HG02798 (cell line): Measurements from ENCODE around the gene GAS2.

ENCODE experiments used
- ATAC-seq: cut with Tn5 transposase; IDR thresholded peaks from one replicate; pipeline ENCODE4 v1.9.1; 2021; ENCODE audit warnings: mild to moderate bottlenecking; ENCODE audit not compliant: unreplicated experiment, poor library complexity

Gene GAS2

GRCh38 chr11:22780952-22781593 is 114.7 kb downstream of the GAS2 start:
- ATAC-seq: peak; percentile 83

DNA sequence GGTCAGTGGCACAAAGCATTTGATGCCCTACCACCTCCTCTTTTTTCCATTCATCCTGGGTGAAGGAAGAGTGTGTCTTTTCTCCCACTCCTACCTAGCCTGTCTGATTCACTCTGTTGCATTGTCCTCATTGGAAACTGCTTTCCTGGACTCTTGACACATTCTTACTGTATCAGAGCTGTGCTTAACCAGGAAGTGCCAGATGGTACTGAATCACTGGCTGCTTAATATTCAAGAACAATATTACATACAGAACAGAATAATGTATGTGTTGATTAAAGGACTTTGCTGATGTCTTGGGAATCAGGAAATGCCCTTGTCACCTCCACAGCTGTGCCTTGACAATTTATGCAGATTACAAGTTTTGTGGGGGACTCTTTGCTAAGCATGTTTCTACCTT is 118.8 kb downstream of the GAS2 start:
- no peak for ATAC-seq

- ATAC-seq: peak; percentile 92
Observed at GRCh38 chr11:22786475-22786874, 120.1 kb downstream of the GAS2 start.

DNA sequence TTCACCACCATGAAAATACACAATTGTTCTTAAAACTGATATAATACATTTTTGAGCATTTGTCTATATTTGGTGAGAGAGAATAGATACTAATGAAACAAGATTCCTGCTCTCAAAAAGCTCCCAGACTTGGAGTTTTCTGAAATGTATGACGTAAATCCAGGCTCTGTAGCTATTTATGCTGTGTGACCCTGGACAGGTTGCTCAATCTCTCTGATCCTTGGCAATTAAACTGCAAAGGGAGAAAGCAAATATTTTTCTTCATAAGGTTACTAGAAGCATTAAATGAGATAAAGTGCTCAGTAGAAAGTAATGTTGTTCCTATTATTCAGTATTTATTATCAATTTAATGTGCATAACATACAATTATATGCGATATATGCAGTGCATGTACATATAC is 120.6 kb downstream of the GAS2 start:
- no peak for ATAC-seq

DNA sequence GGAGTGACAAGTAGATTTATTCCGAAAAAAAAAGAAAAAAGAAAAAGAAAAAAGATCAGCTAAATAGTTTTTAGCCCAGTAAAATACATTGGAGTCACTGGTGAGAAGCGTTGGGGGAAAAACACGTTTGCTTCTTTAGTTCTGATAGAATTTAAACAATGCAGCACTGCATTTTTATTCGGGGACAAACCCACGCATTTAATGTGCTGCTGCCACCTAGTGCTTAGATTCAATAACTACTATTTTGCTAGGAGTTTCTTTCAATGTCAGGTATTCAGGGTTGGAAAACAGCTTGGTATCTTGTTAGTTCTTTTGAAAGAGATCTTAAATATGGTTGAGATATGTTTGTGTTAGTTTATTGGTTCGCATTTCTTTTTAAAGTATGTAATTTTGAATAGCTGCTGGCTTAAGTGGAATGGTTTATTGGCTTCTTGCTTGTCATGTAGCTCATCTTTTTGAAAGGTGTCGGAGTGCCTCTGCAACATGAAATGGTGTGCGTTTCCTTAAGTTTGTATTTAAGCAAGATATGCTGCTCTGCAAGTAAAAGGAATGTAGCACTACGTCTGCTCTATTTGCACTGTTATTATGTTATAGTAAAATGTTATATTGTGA is 121.2 kb downstream of the GAS2 start:
- ATAC-seq: peak; percentile 39

- ATAC-seq: no peak
Observed at GRCh38 chr11:22792497-22792896, 126.1 kb downstream of the GAS2 start.

- no peak for ATAC-seq
Observed at GRCh38 chr11:22795914-22796313, 129.5 kb downstream of the GAS2 start.

GRCh38 chr11:22797047-22797446 is 130.6 kb downstream of the GAS2 start:
- ATAC-seq: no peak

DNA sequence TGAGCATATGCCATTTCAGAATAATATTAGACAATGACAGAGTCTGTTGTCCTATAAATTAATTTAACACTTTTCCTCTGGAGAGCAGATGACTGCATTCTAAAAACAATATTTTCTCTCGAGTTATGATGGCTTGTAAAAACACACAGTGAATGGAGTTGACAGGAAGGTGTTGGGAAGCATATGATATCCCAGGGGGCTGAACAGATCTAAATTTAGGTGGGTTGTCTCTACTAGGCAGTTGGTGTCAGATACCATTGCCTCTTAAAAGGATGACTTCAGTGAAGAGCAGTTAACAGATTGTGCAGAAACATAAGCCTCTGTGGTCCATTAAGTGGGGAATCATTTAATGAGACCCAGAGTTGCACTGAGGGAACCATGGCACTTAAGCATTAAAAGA is 132.5 kb downstream of the GAS2 start:
- no peak for ATAC-seq

GRCh38 chr11:22800482-22800881 is 134.1 kb downstream of the GAS2 start:
- no peak for ATAC-seq

GRCh38 chr11:22802861-22803260 is 136.4 kb downstream of the GAS2 start:
- no peak for ATAC-seq

DNA sequence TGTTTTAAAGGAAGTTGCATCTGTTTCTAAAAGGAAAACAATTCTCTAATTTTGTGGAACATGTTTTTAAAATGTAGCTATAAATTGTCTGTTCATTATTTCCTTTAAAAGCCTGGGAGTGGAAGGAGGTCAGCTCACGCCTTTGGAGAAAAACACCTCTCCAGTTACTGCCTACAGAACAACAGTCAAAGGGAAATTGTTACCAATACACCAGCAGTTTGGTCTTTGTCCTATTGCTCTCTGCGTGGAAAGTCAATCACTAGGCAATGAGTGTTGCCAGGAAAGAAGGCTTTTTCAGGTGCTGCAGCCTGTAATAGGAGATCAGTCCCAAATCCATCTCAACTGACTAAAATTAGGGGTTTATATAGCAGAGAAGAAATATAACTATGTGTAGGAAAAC is 141.0 kb downstream of the GAS2 start:
- no peak for ATAC-seq

DNA sequence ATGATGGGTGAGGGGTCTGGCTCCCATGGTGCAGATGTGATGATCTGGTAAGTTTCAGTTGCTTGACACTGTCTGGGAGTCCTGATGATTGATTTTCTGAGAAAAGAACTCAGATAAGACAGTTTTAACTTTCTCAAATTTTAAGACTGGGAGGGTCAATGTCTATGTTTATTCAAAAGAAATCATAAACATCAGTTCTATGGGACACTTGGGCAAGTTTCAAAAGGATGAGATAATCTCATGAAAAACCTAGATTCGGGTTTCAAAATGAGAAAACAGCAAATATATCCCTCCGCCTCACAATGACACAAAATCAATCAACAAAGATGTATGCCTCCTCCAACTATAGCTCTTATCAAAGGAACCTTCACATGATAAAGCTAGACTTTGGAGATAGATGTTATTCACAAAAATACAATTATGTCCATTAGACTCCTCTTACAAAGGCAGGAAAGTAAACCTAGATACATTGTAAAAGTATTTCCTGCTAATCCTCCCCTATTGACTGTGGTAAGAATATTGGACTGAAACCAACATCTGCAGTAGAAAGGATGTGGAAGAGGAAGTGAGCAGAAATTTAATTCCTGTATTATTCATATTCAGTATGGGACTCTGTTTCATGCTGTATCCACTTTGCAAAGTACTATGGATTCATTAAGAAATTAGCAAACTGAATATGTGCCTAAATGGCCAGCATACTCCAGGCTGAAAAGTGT is 141.6 kb downstream of the GAS2 start:
- peak; percentile 90 for ATAC-seq

DNA sequence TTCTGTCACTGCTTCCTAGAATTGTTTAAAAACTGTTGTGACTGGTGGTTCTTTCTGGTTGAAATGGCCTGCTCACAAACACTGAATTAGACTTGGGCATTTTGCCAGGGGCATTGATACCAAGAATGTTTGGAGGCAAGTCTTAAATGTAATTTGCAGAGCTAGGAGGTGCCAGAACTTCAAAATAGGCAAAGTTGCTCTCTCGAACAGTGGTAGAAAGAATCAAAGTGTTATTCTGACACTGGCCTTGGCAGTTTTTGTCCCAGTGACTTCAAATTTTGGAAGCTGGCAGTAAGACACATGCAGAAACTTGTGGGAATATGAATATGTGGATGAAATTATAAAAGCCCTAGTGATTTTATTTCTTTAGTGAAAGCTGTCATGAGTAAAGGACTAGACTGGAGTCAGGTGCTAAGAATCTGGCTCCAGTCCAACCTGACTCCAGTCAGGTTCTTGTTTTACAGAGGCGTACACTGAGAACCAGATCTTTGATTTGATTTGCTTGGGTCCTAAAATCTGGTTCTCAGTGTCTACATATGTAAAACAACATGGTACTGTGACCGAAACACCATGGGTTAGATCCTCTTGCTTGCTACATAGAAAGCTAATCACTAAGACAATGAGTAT is 142.3 kb downstream of the GAS2 start:
- peak; percentile 29 for ATAC-seq

GRCh38 chr11:22809893-22810292 is 143.5 kb downstream of the GAS2 start:
- ATAC-seq: no peak

GRCh38 chr11:22822203-22822602 is 155.8 kb downstream of the GAS2 start:
- ATAC-seq: no peak

DNA sequence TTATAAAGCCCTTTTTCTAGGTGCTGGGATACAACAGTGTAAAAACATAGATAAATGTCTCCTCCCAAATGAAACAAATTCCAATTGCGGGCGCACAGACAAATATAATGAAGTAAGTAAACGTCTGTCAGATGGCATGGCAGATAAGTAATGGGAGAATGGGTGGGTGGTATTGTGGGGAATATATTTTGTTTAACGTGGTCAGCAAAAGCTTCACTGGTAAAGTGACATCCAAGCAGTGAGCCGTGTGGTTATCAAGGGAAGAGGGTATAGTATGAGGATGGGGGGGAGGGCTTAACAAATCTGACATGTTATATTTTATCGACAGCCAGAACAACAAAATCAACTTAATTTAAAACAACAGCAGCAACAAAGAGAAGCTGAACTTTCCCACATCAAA is 162.0 kb downstream of the GAS2 start:
- ATAC-seq: no peak

- ATAC-seq: peak; percentile 91
Observed at GRCh38 chr11:22829231-22830081, 163.0 kb downstream of the GAS2 start, which contains the start of gene SVIP. Gene SVIP (minus strand): TSS chr11:22829801. CDS start chr11:22829748, 53 bp downstream.

DNA sequence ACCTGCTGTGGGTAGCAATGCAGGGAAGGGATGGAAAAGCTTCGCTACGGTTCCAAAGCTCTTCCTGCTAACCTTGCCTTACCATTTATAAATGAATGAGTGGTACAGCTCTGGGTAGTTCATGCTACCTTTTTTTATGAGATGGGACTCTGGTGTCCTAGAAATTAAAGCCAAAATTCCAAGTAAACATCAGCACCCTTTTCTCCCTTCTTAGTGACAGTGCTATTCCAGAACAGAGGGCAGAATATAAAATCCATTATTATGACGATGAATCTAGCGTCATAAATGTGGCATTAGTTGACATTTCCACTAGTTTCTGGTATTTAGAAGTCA is 163.6 kb downstream of the GAS2 start:
- no peak for ATAC-seq

GRCh38 chr11:22832315-22833015 is 166.1 kb downstream of the GAS2 start:
- ATAC-seq: no peak
